ENCODE results near the gene JAKMIP2. TPM values are rescaled to one million over a fixed set of nuclear protein-coding genes. Genes with fewer than 3 reads are reported as not detected.
"Not testable (repeated sequence)": the region's sequence is repeated elsewhere in the genome, so short reads cannot be mapped to it uniquely, and the experiment has no call there.

Gene JAKMIP2
- polyA plus RNA-seq, 1 experiment, result not detected

DNA sequence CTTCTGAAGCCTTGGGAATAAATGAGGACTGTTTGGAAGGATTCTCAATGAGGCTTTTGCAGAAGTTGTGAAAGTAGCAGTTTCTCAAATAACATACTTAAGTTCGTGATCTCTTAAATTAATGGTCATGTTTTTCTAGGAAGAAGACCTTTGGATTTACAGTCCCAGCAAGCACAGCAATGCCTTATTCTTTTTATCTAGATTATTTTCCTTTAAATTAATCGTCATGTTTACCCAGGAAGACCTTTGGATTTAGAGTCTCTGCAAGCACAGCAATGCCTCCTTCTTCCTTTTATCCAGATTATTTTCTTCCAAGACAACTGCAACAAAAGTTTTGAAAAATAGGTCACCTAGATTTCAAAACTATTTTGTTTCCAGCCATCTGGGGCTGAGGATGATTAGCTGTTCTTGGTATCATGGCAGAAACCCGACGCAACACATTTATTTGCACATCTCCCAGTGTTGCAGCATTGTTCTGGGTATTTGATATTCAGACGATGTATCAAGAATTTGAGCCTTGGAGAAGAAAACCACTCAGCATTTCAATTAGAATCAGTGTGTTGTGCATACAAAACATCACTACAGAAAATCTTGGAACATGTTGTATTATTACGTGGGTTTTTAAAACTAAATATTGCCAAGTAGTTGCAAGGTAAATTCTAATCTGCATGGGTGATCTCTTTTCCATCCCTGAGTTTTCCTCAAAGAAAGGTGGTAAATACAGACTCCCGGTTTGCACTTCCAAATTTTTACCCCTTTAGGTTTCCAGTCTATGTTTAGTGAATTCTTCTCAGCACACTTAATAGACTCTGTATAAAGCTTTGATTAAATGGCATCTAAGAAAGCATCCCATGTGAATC lies 50.9 kb downstream of the JAKMIP2 start:
- CTCF ChIA-PET, result no interaction called here
- H3K27me3 ChIP-seq (ENCODE audit: control insufficient read depth, insufficient read depth, low read length), result no peaks in the 10 kb centered on the region
- TF ChIP-seq, protein P1, sequence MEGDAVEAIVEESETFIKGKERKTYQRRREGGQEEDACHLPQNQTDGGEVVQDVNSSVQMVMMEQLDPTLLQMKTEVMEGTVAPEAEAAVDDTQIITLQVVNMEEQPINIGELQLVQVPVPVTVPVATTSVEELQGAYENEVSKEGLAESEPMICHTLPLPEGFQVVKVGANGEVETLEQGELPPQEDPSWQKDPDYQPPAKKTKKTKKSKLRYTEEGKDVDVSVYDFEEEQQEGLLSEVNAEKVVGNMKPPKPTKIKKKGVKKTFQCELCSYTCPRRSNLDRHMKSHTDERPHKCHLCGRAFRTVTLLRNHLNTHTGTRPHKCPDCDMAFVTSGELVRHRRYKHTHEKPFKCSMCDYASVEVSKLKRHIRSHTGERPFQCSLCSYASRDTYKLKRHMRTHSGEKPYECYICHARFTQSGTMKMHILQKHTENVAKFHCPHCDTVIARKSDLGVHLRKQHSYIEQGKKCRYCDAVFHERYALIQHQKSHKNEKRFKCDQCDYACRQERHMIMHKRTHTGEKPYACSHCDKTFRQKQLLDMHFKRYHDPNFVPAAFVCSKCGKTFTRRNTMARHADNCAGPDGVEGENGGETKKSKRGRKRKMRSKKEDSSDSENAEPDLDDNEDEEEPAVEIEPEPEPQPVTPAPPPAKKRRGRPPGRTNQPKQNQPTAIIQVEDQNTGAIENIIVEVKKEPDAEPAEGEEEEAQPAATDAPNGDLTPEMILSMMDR (IDR thresholded peaks at IDR 0.05; ENCODE audit: insufficient read depth, low read depth, low read length), result no peak
- DNase-seq (ENCODE audit: low read depth), result no peak
- POLR2A ChIA-PET, result no interaction called here
- no peak overlapping the region for H3K4me3 ChIP-seq (ENCODE audit: low read depth, low read length)
- no peaks in the 10 kb centered on the region for H3K36me3 ChIP-seq (ENCODE audit: control insufficient read depth, insufficient read depth, low read length)

DNA sequence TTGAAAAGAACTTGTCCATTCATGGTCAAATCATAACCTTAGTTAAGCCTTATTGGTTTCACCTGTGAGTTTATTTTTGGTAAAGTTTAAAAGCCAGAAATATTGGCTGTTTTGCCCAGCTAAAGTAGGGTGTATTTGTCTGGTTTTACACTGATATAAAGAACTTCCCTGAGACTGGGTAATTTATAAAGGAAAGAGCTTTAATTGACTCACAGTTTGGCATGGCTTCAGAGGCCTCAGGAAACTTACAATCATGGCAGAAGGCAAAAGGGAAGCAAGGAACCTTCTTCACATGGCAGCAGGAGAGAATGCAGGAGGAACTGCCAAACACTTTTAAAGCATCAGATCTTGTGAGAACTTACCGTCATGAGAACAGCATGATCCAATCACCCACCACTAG lies 55.3 kb downstream of the JAKMIP2 start:
- CTCF ChIA-PET, result no interaction called here
- POLR2A ChIA-PET, result no interaction called here
- DNase-seq (ENCODE audit: low read depth), result no peak
- H3K4me3 ChIP-seq (ENCODE audit: low read depth, low read length), result no peak overlapping the region
- H3K36me3 ChIP-seq (ENCODE audit: control insufficient read depth, insufficient read depth, low read length), result no peaks in the 10 kb centered on the region
- TF ChIP-seq, protein P1 (IDR thresholded peaks at IDR 0.05; ENCODE audit: insufficient read depth, low read depth, low read length), result no peak
- no peaks in the 10 kb centered on the region for H3K27me3 ChIP-seq (ENCODE audit: control insufficient read depth, insufficient read depth, low read length)

DNA sequence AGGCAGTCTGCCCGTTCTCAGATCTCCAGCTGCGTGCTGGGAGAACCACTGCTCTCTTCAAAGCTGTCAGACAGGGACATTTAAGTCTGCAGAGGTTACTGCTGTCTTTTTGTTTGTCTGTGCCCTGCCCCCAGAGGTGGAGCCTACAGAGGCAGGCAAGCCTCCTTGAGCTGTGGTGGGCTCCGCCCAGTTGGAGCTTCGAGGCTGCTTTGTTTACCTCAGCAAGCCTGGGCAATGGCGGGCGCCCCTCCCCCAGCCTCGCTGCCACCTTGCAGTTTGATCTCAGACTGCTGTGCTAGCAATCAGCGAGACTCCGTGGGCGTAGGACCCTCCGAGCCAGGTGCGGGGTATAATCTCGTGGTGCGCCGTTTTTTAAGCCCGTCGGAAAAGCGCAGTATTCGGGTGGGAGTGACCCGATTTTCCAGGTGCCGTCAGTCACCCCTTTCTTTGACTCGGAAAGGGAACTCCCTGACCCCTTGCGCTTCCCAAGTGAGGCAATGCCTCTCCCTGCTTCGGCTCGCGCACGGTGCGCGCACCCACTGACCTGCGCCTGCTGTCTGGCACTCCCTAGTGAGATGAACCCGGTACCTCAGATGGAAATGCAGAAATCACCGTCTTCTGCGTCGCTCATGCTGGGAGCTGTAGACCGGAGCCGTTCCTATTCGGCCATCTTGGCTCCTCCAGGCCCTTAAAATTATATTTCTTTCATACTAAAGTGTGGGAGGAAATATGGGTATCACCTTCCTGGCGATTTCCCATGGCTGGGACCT lies 61.2 kb downstream of the JAKMIP2 start:
- H3K36me3 ChIP-seq (ENCODE audit: control insufficient read depth, insufficient read depth, low read length); POLR2A ChIA-PET; DNase-seq (ENCODE audit: low read depth); CTCF ChIA-PET; H3K4me3 ChIP-seq (ENCODE audit: low read depth, low read length); H3K27me3 ChIP-seq (ENCODE audit: control insufficient read depth, insufficient read depth, low read length): not testable (repeated sequence)

DNA sequence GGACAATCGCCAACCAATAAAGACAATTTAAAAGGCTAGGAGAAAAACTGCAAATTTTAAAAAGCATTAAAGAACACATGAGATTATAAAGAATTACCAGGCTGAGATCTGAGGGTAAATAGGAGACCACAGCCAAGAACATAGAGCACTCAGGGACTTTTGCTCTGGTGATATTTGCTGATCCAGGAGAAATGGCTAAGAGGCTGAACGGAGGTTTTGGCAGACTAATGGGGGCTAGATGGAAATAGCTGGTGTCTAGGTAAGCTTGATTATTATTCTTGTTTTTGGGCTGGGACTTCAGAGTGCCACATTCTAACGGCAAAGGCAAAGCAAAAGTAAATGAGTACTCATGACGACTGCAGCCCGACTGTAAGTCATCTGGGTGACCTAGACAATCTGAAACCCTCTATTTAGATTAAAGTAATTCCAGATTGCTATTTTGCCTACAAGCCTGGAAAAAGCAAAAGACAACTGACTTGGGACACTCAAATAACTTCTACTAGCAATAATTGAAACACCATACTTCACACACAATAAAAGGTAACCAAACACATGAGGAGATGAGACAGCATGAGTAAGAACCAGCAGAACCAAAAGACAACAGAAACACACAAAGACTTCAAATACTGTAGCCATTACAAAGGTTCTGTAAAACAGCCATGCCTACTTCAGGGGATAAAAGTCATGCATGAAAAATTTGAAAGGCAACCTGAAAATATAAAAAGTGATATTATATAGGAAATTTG lies 68.8 kb downstream of the JAKMIP2 start:
- no peak for DNase-seq (ENCODE audit: low read depth)
- Histone ChIP-seq H3K36me3 (ENCODE audit: control insufficient read depth, insufficient read depth, low read length) (no peaks in the 10 kb centered on the region), H3K4me3 (ENCODE audit: low read depth, low read length) (no peak overlapping the region), H3K27me3 (ENCODE audit: control insufficient read depth, insufficient read depth, low read length) (no peaks in the 10 kb centered on the region)
- ChIA-PET POLR2A (no interaction called here), CTCF (no interaction called here)
- TF ChIP-seq, protein P1 (IDR thresholded peaks at IDR 0.05; ENCODE audit: insufficient read depth, low read depth, low read length), result no peak

DNA sequence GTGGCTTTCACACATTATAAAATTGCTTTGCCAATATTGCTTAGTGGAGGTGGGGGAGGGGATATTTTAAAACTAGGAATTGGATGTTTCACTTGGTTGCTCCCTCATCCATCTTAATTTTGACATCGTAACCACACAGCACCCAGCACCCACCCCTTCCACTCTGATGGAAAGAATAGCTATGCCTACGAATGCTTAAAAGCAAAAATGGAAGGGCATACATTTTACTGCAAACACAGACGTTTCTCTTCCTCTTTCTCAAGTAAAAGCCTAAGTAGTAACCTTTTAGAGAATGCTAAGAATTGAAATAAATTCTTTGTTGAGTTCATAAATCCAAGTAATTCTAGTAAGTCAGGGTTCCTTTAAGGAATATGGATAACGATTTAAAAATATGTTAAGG lies 69.9 kb downstream of the JAKMIP2 start:
- TF ChIP-seq, protein P1 (IDR thresholded peaks at IDR 0.05; ENCODE audit: insufficient read depth, low read depth, low read length), result no peak
- Histone ChIP-seq H3K36me3 (ENCODE audit: control insufficient read depth, insufficient read depth, low read length) (no peaks in the 10 kb centered on the region), H3K4me3 (ENCODE audit: low read depth, low read length) (no peak overlapping the region), H3K27me3 (ENCODE audit: control insufficient read depth, insufficient read depth, low read length) (no peaks in the 10 kb centered on the region)
- POLR2A ChIA-PET, result no interaction called here
- DNase-seq (ENCODE audit: low read depth), result no peak
- CTCF ChIA-PET, result no interaction called here

All from BJ (cell line).